ENCODE results near the gene PHETA2. TPM values are rescaled to one million over a fixed set of nuclear protein-coding genes. Genes with fewer than 3 reads are reported as not detected.

The PHETA2 gene
- total and polyA plus RNA-seq, 7 donors, result 13.2 to 18.0 (median 14.6) TPM

DNA sequence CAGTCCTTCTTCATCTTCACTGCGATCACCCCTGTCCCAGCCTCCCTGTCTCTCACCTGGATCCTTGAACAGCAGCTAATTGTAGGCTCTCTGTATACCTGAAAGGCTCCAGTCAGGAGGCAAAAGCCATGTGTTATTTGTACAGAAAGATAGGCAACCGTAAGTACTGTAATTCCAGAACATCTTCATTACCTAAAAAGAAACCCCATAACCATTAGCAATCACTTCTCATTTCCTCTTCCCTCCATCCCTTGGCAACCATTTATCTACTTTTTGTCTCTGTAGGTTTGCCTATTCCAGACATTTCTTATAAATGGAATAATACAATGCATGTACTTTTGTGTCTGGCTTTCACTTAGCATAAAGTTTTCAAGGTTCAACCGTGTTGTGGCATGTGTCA lies 21.3 kb upstream of the PHETA2 start:
- 88 to 89% methylated on average over 3 of the region's 3 CpGs for WGBS, 2 donors
- intact Hi-C loops (cut with DNase I), result no loop called here
- TF ChIP-seq POLR2A (IDR thresholded peaks at IDR 0.05) (no peak), POLR2AphosphoS5 (IDR thresholded peaks at IDR 0.05) (no peak), EP300 (IDR thresholded peaks at IDR 0.05) (no peak)
- TF ChIP-seq, protein P1, sequence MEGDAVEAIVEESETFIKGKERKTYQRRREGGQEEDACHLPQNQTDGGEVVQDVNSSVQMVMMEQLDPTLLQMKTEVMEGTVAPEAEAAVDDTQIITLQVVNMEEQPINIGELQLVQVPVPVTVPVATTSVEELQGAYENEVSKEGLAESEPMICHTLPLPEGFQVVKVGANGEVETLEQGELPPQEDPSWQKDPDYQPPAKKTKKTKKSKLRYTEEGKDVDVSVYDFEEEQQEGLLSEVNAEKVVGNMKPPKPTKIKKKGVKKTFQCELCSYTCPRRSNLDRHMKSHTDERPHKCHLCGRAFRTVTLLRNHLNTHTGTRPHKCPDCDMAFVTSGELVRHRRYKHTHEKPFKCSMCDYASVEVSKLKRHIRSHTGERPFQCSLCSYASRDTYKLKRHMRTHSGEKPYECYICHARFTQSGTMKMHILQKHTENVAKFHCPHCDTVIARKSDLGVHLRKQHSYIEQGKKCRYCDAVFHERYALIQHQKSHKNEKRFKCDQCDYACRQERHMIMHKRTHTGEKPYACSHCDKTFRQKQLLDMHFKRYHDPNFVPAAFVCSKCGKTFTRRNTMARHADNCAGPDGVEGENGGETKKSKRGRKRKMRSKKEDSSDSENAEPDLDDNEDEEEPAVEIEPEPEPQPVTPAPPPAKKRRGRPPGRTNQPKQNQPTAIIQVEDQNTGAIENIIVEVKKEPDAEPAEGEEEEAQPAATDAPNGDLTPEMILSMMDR (IDR thresholded peaks at IDR 0.05), result no peak
- no peak overlapping the region for H3K4me3 ChIP-seq
- H3K36me3 ChIP-seq, result no peaks in the 10 kb centered on the region
- H3K4me1 ChIP-seq, result no peaks in the 10 kb centered on the region
- no peak overlapping the region for H3K27ac ChIP-seq
- DNase-seq, result no peak
- no peaks in the 10 kb centered on the region for H3K27me3 ChIP-seq
- peaks cover 0 to 4% (median 0%) of the 10 kb centered on the region in 4 donors for H3K9me3 ChIP-seq

DNA sequence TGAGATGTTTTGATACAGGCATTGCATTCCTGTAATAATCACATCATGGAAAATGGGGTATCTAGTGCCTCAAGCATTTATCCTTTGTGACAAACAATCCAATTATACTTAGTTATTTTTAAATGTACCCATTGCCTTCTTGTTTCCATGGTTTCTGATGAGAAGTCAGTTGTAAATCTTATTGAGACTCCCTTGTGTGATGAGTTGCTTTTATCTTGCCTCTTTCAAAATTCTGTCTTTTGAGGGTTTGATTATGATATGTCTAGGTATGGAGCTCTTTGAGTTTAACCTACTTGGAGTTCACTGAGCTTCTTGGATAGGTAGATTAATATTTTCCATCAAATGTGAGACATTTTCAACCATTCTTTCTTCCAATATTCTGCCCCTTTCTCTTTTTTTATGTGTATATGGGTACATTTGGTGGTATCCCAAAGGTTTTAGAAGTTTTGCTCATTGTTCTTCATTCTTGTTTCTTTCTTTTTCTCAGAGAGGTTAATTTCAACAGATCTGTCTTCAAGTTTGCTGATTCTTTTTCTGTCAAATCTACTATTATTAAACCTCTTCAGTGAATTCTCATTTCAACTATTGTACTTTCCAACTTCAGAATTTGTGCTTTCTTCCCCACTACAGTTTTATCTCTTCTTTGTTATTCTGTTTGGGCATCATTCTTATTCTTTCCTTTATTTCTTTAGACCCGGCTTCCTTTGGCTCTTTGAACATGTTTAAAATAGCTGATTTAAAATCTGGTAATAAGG lies 17.1 kb upstream of the PHETA2 start:
- Histone ChIP-seq H3K4me3 (no peak overlapping the region), H3K4me1 (no peaks in the 10 kb centered on the region), H3K27me3 (no peaks in the 10 kb centered on the region), H3K9me3 (peaks cover 0 to 4% (median 0%) of the 10 kb centered on the region in 4 donors), H3K27ac (no peak overlapping the region), H3K36me3 (peaks cover 0 to 39% (median 27%) of the 10 kb centered on the region in 4 donors)
- 96 to 99% methylated on average over 1 of the region's 1 CpG for WGBS, 2 donors
- TF ChIP-seq POLR2AphosphoS5 (IDR thresholded peaks at IDR 0.05) (no peak), POLR2A (IDR thresholded peaks at IDR 0.05) (no peak), EP300 (IDR thresholded peaks at IDR 0.05) (no peak)
- TF ChIP-seq, protein P1 (IDR thresholded peaks at IDR 0.05), result no peak
- no peak for DNase-seq
- intact Hi-C loops (cut with DNase I), result no loop called here

DNA sequence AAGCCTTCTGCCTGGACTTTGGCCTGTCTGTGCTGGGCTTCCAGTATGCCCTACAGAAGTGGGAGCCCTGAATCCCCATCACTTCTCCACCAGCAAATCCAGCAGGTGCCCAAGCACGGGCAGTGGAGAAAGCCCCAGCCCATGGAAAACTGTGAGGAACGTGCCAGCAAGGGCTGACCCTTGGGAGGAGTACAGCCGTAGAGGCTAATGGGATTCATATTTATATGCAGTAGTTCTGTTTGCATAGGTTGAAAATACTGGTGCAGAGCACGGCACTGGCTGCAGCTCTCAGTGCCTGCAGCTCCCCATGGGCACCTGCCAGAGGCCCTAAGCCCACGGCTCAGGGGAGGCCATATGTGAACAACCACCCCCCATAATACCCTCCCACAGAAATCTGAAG lies 13.6 kb upstream of the PHETA2 start:
- intact Hi-C loops (cut with DNase I), result no loop called here
- 89 to 96% methylated on average over 5 of the region's 5 CpGs for WGBS, 2 donors
- Histone ChIP-seq H3K4me1 (no peaks in the 10 kb centered on the region), H3K9me3 (peaks cover 0 to 4% (median 0%) of the 10 kb centered on the region in 4 donors), H3K36me3 (peaks cover 0 to 71% (median 35%) of the 10 kb centered on the region in 4 donors), H3K27ac (no peak overlapping the region), H3K4me3 (no peak overlapping the region), H3K27me3 (no peaks in the 10 kb centered on the region)
- no peak for DNase-seq
- TF ChIP-seq POLR2AphosphoS5 (IDR thresholded peaks at IDR 0.05) (no peak), POLR2A (IDR thresholded peaks at IDR 0.05) (no peak)
- TF ChIP-seq, protein P1 (IDR thresholded peaks at IDR 0.05), result no peak

DNA sequence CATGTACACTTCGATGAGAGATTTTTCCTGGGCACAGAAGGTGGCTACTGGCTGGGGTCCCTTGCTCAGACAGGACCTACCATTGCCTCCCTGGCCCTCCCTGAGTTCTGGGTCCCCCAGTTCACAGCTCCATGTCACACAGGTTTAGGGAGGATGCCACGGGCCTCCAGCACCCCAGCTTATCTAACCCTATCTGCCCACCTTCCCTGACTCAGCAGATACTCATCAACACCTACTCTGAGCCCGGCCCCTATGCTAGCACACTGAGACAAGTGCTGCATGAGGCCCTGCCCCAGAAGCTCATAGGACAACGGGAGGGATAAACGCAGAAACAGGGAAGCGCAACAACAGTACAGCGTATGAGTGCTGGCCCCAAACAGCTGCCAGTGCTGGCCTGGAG lies 13.0 kb upstream of the PHETA2 start:
- H3K36me3 ChIP-seq, result peaks cover 0 to 77% (median 38%) of the 10 kb centered on the region in 4 donors
- TF ChIP-seq POLR2A (IDR thresholded peaks at IDR 0.05) (no peak), POLR2AphosphoS5 (IDR thresholded peaks at IDR 0.05) (no peak), EP300 (IDR thresholded peaks at IDR 0.05) (no peak)
- TF ChIP-seq, protein P1 (IDR thresholded peaks at IDR 0.05), result no peak
- intact Hi-C loops (cut with DNase I), result no loop called here
- H3K27me3 ChIP-seq, result no peaks in the 10 kb centered on the region
- H3K4me3 ChIP-seq, result no peak overlapping the region
- no peak overlapping the region for H3K27ac ChIP-seq
- no peaks in the 10 kb centered on the region for H3K4me1 ChIP-seq
- peaks cover 0 to 4% (median 0%) of the 10 kb centered on the region in 4 donors for H3K9me3 ChIP-seq
- WGBS, 2 donors, result 96 to 98% methylated on average over 7 of the region's 7 CpGs
- DNase-seq, result no peak

Measured in sigmoid colon (tissue), 7 donors.